AG10803 (cell line): ENCODE measurements around the gene AFF4.
A peak's percentile ranks its signal among the peaks of the same experiment; 100 is the strongest.

Experiments used
- DNase-seq: peaks from one replicate; pipeline ENCODE4 v3.0.0; 2010; ENCODE audit warnings: low read depth
- H3K4me3 ChIP-seq: 2 replicates; pipeline ENCODE4 v1.5.1; 2011; ENCODE audit warnings: mild to moderate bottlenecking, low read length, control low read depth
- TF ChIP-seq, protein P1 (sequence below): conservative IDR thresholded peaks from 2 replicates; pipeline ENCODE4 v1.5.1; 2011; ENCODE audit warnings: mild to moderate bottlenecking, low read length, control low read depth, inconsistent platforms

The AFF4 gene

GRCh38 chr5:132854301-132854700 is 109.1 kb downstream of the AFF4 start:
- H3K4me3 ChIP-seq = no peak overlapping the region
- TF ChIP-seq, protein P1, sequence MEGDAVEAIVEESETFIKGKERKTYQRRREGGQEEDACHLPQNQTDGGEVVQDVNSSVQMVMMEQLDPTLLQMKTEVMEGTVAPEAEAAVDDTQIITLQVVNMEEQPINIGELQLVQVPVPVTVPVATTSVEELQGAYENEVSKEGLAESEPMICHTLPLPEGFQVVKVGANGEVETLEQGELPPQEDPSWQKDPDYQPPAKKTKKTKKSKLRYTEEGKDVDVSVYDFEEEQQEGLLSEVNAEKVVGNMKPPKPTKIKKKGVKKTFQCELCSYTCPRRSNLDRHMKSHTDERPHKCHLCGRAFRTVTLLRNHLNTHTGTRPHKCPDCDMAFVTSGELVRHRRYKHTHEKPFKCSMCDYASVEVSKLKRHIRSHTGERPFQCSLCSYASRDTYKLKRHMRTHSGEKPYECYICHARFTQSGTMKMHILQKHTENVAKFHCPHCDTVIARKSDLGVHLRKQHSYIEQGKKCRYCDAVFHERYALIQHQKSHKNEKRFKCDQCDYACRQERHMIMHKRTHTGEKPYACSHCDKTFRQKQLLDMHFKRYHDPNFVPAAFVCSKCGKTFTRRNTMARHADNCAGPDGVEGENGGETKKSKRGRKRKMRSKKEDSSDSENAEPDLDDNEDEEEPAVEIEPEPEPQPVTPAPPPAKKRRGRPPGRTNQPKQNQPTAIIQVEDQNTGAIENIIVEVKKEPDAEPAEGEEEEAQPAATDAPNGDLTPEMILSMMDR = no peak
- DNase-seq = no peak

DNA sequence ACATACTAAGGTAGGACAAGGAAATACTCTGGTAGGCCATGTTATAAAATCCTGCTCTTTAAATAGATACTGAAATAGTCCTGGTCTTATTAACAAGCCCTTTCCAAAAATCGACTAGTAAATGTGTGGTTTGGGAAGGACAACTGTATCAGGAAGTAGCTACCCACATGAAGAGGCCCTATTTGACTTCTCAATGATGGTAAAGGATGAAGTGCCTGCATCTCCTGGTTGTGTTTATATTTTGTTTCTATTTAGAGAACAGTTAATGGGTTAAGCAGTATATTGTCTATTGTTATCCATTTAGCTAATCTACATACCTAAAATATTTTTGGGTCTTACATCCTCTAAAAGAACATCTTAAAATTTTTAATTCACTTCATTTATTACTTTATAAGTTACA is 109.6 kb downstream of the AFF4 start:
- H3K4me3 ChIP-seq = no peak overlapping the region
- no peak for DNase-seq
- TF ChIP-seq, protein P1 = no peak

- DNase-seq = no peak
- H3K4me3 ChIP-seq = no peak overlapping the region
- TF ChIP-seq, protein P1 = no peak
These were observed 110.1 kb downstream of the AFF4 start for GRCh38 chr5:132853323-132853722.

DNA sequence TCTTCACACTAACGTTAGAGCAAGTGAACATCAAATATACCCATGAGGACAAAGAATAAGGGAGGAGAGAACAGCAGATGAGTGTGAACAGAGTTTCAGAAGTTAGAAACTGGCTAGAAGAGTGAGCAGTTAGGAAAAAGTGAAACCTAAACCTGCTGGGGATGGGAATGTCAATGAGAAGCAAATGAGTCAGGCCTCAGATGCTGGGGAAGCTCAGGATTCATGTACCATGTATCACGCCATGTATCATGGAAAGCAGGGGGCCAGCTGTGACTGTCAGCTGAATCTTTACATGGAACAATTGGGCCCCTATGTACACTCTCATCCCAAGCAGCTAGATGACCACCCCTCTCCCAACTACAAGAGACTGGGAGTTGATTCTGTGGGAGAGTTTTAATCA is 113.4 kb downstream of the AFF4 start:
- TF ChIP-seq, protein P1 = no peak
- no peak overlapping the region for H3K4me3 ChIP-seq
- DNase-seq = peak; percentile 18

DNA sequence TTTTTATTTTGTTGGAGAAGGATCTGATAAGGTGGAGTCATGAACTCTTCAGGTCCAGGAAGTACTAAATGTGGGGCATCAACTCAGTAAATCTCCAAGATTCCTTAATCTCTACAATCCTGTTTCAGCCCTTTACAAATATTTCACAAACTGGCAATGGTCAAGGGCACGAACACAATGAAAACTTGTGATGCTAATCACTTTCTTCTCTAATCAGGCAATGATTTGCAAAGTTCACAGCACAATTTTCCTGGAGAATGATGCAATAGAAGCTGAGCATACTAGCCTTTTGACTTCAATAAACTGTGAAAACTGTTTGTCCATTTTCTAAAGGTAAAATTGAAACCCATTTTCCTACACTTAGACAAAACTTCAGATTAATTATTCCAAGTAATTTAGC is 114.1 kb downstream of the AFF4 start:
- no peak overlapping the region for H3K4me3 ChIP-seq
- TF ChIP-seq, protein P1 = no peak
- no peak for DNase-seq

DNA sequence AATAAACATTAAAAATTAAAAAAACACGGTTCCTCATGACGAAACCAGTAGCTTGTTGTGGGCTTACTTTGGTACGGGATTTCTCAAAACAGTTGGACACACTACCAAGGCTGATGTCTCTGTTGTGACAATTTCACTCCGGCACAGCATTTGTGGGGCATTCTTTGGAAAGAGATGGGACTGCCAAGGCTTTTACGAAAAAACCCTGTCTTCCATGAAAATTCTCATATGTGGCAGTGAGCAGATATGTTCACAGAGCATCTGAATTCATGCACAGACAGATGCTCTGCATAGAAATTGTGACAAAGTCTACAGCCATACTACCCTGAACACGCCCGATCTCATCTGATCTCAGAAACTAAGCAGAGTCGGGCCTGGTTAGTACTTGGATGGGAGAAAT is 115.2 kb downstream of the AFF4 start:
- TF ChIP-seq, protein P1 = no peak
- no peak for DNase-seq
- no peak overlapping the region for H3K4me3 ChIP-seq

GRCh38 chr5:132841305-132841704 is 122.1 kb downstream of the AFF4 start:
- H3K4me3 ChIP-seq = no peak overlapping the region
- DNase-seq = peak; percentile 27
- TF ChIP-seq, protein P1 = no peak
